Astrocyte (in vitro differentiated cells and primary cell): ENCODE results near the gene PPP2R2D. TPM values are rescaled to one million over a fixed set of nuclear protein-coding genes. Genes with fewer than 3 reads are reported as not detected.

Source experiments
- DNase-seq: peaks from one replicate; pipeline ENCODE4 v3.0.0-alpha.2; 2010; ENCODE audit warnings: low read depth
- FAIRE-seq: peaks from 2 replicates; lab custom pipeline; 2011; peaks lifted over from hg19 to GRCh38; lab: Jason Lieb, UNC
- H2AFZ ChIP-seq: 2 replicates; pipeline ENCODE4 v1.6.0; 2012; ENCODE audit warnings: low read depth, low read length, inconsistent platforms
- H3K27ac ChIP-seq: 2 replicates; pipeline ENCODE4 v1.5.1; 2011; ENCODE audit warnings: low read depth, low read length, inconsistent platforms
- H3K27me3 ChIP-seq: 2 replicates; pipeline ENCODE4 v1.6.0; 2011; ENCODE audit warnings: low read length, inconsistent platforms; ENCODE audit not compliant: insufficient read depth
- H3K36me3 ChIP-seq: 2 replicates; pipeline ENCODE4 v1.5.1; 2011; ENCODE audit warnings: low read length, inconsistent platforms; ENCODE audit not compliant: insufficient read depth
- H3K4me1 ChIP-seq: 2 replicates; pipeline ENCODE4 v1.5.1; 2011; ENCODE audit warnings: low read length, inconsistent platforms; ENCODE audit not compliant: insufficient read depth
- H3K4me2 ChIP-seq: 2 replicates; pipeline ENCODE4 v1.6.0; 2012; ENCODE audit warnings: low read length, inconsistent platforms
- H3K4me3 ChIP-seq: 2 replicates; pipeline ENCODE4 v1.5.1; 2011; ENCODE audit warnings: low read depth, mild to moderate bottlenecking, low read length, inconsistent platforms; ENCODE audit not compliant: insufficient read depth
- H3K79me2 ChIP-seq: 2 replicates; pipeline ENCODE4 v1.6.0; 2012; ENCODE audit warnings: mild to moderate bottlenecking, low read length, inconsistent platforms; ENCODE audit not compliant: insufficient read depth
- H3K9ac ChIP-seq: 2 replicates; pipeline ENCODE4 v1.6.0; 2012; ENCODE audit warnings: mild to moderate bottlenecking, low read length, inconsistent platforms
- H3K9me3 ChIP-seq: 2 replicates; pipeline ENCODE4 v1.5.1; 2012; ENCODE audit warnings: low read depth, mild to moderate bottlenecking, low read length, inconsistent platforms; ENCODE audit not compliant: insufficient read depth
- H4K20me1 ChIP-seq: 2 replicates; pipeline ENCODE4 v1.6.0; 2012; ENCODE audit warnings: low read length, inconsistent platforms; ENCODE audit not compliant: insufficient read depth
- H3K27ac Mint-ChIP-seq: one replicate; pipeline ENCODE4 v1.8.0; 2021; ENCODE audit warnings: mild to moderate bottlenecking, mixed read lengths; ENCODE audit not compliant: unreplicated experiment
- H3K27me3 Mint-ChIP-seq: one replicate; pipeline ENCODE4 v1.8.0; 2021; ENCODE audit warnings: low read depth, mixed read lengths; ENCODE audit not compliant: unreplicated experiment
- H3K36me3 Mint-ChIP-seq: one replicate; pipeline ENCODE4 v1.8.0; 2021; ENCODE audit warnings: low read depth, mixed read lengths; ENCODE audit not compliant: unreplicated experiment
- H3K4me1 Mint-ChIP-seq: one replicate; pipeline ENCODE4 v1.8.0; 2021; ENCODE audit warnings: low read depth, mixed read lengths; ENCODE audit not compliant: unreplicated experiment
- H3K4me3 Mint-ChIP-seq: one replicate; pipeline ENCODE4 v1.8.0; 2021; ENCODE audit warnings: mild to moderate bottlenecking, moderate library complexity, mixed read lengths; ENCODE audit not compliant: unreplicated experiment
- H3K9me3 Mint-ChIP-seq: one replicate; pipeline ENCODE4 v1.8.0; 2021; ENCODE audit warnings: mild to moderate bottlenecking, mixed read lengths; ENCODE audit not compliant: unreplicated experiment
- EZH2 ChIP-seq: IDR thresholded peaks from 2 replicates; pipeline ENCODE4 v1.6.1; 2012; ENCODE audit warnings: mild to moderate bottlenecking, low read length, inconsistent platforms; ENCODE audit not compliant: insufficient read depth
- total RNA-seq: library from RNA; stranded (reverse); gene quantifications from 2 replicates; pipeline ENCODE4 v1.2.1, GENCODE V29; 2021
- TF ChIP-seq, protein P1 (sequence below): IDR thresholded peaks from 2 replicates; pipeline ENCODE4 v1.5.1; 2011; ENCODE audit warnings: low read depth, mild to moderate bottlenecking, inconsistent platforms, low read length, moderate library complexity; ENCODE audit not compliant: insufficient read depth

The PPP2R2D gene
- total RNA-seq, 1 donor from 2014 or later, result 32.5 TPM

- H3K4me1 Mint-ChIP-seq, result peaks cover 22% of the 10 kb centered on the region
- Histone ChIP-seq H3K4me2 (peak overlapping the region; percentile 98), H3K4me1 (peaks cover 17% of the 10 kb centered on the region), H3K4me3 (peak overlapping the region; percentile 53), H3K79me2 (peaks cover 61% of the 10 kb centered on the region), H4K20me1 (peaks cover 52% of the 10 kb centered on the region), H3K27ac (no peak overlapping the region), H2AFZ (peak overlapping the region; percentile 21), H3K36me3 (no peaks in the 10 kb centered on the region), H3K27me3 (no peaks in the 10 kb centered on the region), H3K9ac (peak overlapping the region; percentile 58), H3K9me3 (no peaks in the 10 kb centered on the region)
- peaks cover 3% of the 10 kb centered on the region for H3K27me3 Mint-ChIP-seq
- H3K36me3 Mint-ChIP-seq, result peaks cover 17% of the 10 kb centered on the region
- FAIRE-seq (no peak), DNase-seq (no peak)
- H3K27ac Mint-ChIP-seq, result peak overlapping the region; percentile 77
- TF ChIP-seq, protein P1, sequence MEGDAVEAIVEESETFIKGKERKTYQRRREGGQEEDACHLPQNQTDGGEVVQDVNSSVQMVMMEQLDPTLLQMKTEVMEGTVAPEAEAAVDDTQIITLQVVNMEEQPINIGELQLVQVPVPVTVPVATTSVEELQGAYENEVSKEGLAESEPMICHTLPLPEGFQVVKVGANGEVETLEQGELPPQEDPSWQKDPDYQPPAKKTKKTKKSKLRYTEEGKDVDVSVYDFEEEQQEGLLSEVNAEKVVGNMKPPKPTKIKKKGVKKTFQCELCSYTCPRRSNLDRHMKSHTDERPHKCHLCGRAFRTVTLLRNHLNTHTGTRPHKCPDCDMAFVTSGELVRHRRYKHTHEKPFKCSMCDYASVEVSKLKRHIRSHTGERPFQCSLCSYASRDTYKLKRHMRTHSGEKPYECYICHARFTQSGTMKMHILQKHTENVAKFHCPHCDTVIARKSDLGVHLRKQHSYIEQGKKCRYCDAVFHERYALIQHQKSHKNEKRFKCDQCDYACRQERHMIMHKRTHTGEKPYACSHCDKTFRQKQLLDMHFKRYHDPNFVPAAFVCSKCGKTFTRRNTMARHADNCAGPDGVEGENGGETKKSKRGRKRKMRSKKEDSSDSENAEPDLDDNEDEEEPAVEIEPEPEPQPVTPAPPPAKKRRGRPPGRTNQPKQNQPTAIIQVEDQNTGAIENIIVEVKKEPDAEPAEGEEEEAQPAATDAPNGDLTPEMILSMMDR, result no peak
- no peak for TF ChIP-seq EZH2
- peak overlapping the region; percentile 90 for H3K4me3 Mint-ChIP-seq
- H3K9me3 Mint-ChIP-seq, result no peaks in the 10 kb centered on the region
Measured at GRCh38 chr10:131979821-131980270, 79.0 kb downstream of the PPP2R2D start.

- Histone ChIP-seq H4K20me1 (peaks cover 47% of the 10 kb centered on the region), H3K9me3 (no peaks in the 10 kb centered on the region), H3K36me3 (no peaks in the 10 kb centered on the region), H3K27me3 (no peaks in the 10 kb centered on the region), H3K4me3 (peak overlapping the region; percentile 78), H3K4me1 (peaks cover 17% of the 10 kb centered on the region), H2AFZ (no peak overlapping the region), H3K4me2 (peak overlapping the region; percentile 98), H3K79me2 (peaks cover 57% of the 10 kb centered on the region), H3K27ac (no peak overlapping the region), H3K9ac (peak overlapping the region; percentile 58)
- peak overlapping the region; percentile 90 for H3K4me3 Mint-ChIP-seq
- peaks cover 3% of the 10 kb centered on the region for H3K27me3 Mint-ChIP-seq
- FAIRE-seq (no peak), DNase-seq (no peak)
- peak overlapping the region; percentile 77 for H3K27ac Mint-ChIP-seq
- no peak for TF ChIP-seq EZH2
- TF ChIP-seq, protein P1, result no peak
- H3K36me3 Mint-ChIP-seq, result peaks cover 17% of the 10 kb centered on the region
- H3K9me3 Mint-ChIP-seq, result no peaks in the 10 kb centered on the region
- peaks cover 22% of the 10 kb centered on the region for H3K4me1 Mint-ChIP-seq
Measured at GRCh38 chr10:131980321-131980720, 79.5 kb downstream of the PPP2R2D start.

DNA sequence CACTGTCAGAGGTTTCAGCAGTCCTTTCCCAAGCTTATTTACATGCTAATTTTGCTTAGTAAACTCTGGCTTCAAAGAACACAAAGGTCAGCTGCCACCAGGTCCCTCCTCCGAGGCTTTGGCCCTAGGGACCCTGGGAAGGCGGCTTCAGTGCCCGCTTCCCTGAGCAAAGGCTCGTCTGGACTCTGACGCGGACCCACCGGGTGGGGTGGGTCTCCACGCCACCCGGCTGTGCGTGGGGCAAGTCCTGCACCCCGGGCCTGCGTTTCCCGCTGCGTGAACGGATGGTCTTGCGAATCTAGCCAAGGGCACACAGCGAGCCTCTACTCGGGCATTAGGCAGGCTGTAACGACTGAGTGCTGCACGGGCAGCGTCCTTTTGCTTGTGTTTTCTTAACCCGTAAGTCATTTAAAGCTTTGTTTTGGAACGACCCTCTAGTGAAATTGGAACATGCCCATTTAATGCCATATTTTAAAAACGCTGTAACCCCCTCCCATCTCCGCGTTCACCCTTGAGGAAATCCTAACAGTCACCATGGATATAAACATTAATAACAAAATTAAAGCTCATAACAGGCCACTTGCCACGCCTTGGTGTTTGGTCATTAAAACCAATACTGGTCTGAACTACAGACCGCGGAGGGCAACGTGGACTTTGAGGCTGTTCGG lies 80.1 kb downstream of the PPP2R2D start:
- DNase-seq (no peak), FAIRE-seq (no peak)
- peak overlapping the region; percentile 78 for H3K4me3 ChIP-seq
- Mint-ChIP-seq H3K27ac (peak overlapping the region; percentile 75), H3K36me3 (peaks cover 14% of the 10 kb centered on the region), H3K27me3 (peaks cover 4% of the 10 kb centered on the region), H3K4me3 (peak overlapping the region; percentile 90), H3K4me1 (peaks cover 22% of the 10 kb centered on the region), H3K9me3 (no peaks in the 10 kb centered on the region)
- peaks cover 51% of the 10 kb centered on the region for H3K79me2 ChIP-seq
- peak overlapping the region; percentile 83 for H3K9ac ChIP-seq
- peaks cover 42% of the 10 kb centered on the region for H4K20me1 ChIP-seq
- no peaks in the 10 kb centered on the region for H3K9me3 ChIP-seq
- H2AFZ ChIP-seq, result peak overlapping the region; percentile 62
- H3K4me1 ChIP-seq, result peaks cover 17% of the 10 kb centered on the region
- no peak overlapping the region for H3K27ac ChIP-seq
- H3K36me3 ChIP-seq, result no peaks in the 10 kb centered on the region
- TF ChIP-seq, protein P1, result no peak
- TF ChIP-seq EZH2, result no peak
- H3K4me2 ChIP-seq, result peak overlapping the region; percentile 98
- no peaks in the 10 kb centered on the region for H3K27me3 ChIP-seq
